ENCODE measurements around the gene SEC14L5.
A peak's percentile ranks its signal among the peaks of the same experiment; 100 is the strongest.

Gene SEC14L5

GRCh38 chr16:5032748-5033167, 74.6 kb downstream of the SEC14L5 start:
- peaks cover 9% of the 10 kb centered on the region for H3K27me3 ChIP-seq
- H3K4me3 ChIP-seq (ENCODE audit: low read depth in 1 of 2, low read length in 1 of 2) = peak overlapping the region; percentile 72 to 79
- no peaks in the 10 kb centered on the region for H3K9me3 ChIP-seq
- peaks cover 6% of the 10 kb centered on the region for H3K36me3 ChIP-seq
- H3K4me1 ChIP-seq (ENCODE audit: control insufficient read depth in 1 of 2, insufficient read depth in 1 of 2, low read depth in 1 of 2, low read length in 1 of 2) = peaks cover 12 to 16% of the 10 kb centered on the region in 2 experiments
- TF ChIP-seq CTCF (IDR thresholded peaks at IDR 0.05) = no peak
- no peak overlapping the region for H3K27ac ChIP-seq

GRCh38 chr16:5033256-5034166, 75.4 kb downstream of the SEC14L5 start, which contains the start of gene NAGPA:
Gene NAGPA, minus strand, starts transcription at chr16:5033935. Its CDS starts 21 bp downstream, at chr16:5033914.
- Histone ChIP-seq H3K9me3 (no peaks in the 10 kb centered on the region), H3K27me3 (peaks cover 9% of the 10 kb centered on the region), H3K4me3 (ENCODE audit: low read depth in 1 of 2, low read length in 1 of 2) (peak within 1 kb of the TSS; percentile 72 to 79), H3K27ac (peak within 1 kb of the TSS; percentile 49), H3K36me3 (peaks cover 5% of the 10 kb centered on the region), H3K4me1 (ENCODE audit: control insufficient read depth in 1 of 2, insufficient read depth in 1 of 2, low read depth in 1 of 2, low read length in 1 of 2) (peaks cover 12 to 16% of the 10 kb centered on the region in 2 experiments)
- TF ChIP-seq CTCF (IDR thresholded peaks at IDR 0.05) = no peak

GRCh38 chr16:5034167-5034523, 76.0 kb downstream of the SEC14L5 start:
- TF ChIP-seq CTCF (IDR thresholded peaks at IDR 0.05) = no peak
- H3K4me3 ChIP-seq (ENCODE audit: low read depth in 1 of 2, low read length in 1 of 2) = peak overlapping the region; percentile 72 to 79
- no peaks in the 10 kb centered on the region for H3K36me3 ChIP-seq
- peaks cover 9% of the 10 kb centered on the region for H3K27me3 ChIP-seq
- no peaks in the 10 kb centered on the region for H3K9me3 ChIP-seq
- H3K27ac ChIP-seq = no peak overlapping the region
- peaks cover 12 to 16% of the 10 kb centered on the region in 2 experiments for H3K4me1 ChIP-seq (ENCODE audit: control insufficient read depth in 1 of 2, insufficient read depth in 1 of 2, low read depth in 1 of 2, low read length in 1 of 2)

- Histone ChIP-seq H3K36me3 (no peaks in the 10 kb centered on the region), H3K27me3 (peaks cover 11% of the 10 kb centered on the region), H3K4me3 (ENCODE audit: low read depth in 1 of 2, low read length in 1 of 2) (no peak overlapping the region), H3K27ac (no peak overlapping the region), H3K9me3 (no peaks in the 10 kb centered on the region), H3K4me1 (ENCODE audit: control insufficient read depth in 1 of 2, insufficient read depth in 1 of 2, low read depth in 1 of 2, low read length in 1 of 2) (peaks cover 12 to 16% of the 10 kb centered on the region in 2 experiments)
- TF ChIP-seq CTCF (IDR thresholded peaks at IDR 0.05) = no peak
Measured at GRCh38 chr16:5035909-5036227, 77.7 kb downstream of the SEC14L5 start.

- Histone ChIP-seq H3K27me3 (peaks cover 17% of the 10 kb centered on the region), H3K4me3 (ENCODE audit: low read depth in 1 of 2, low read length in 1 of 2) (no peak overlapping the region), H3K9me3 (no peaks in the 10 kb centered on the region), H3K36me3 (no peaks in the 10 kb centered on the region), H3K27ac (no peak overlapping the region), H3K4me1 (ENCODE audit: control insufficient read depth in 1 of 2, insufficient read depth in 1 of 2, low read depth in 1 of 2, low read length in 1 of 2) (peaks cover 12 to 16% of the 10 kb centered on the region in 2 experiments)
- TF ChIP-seq CTCF (IDR thresholded peaks at IDR 0.05) = no peak
Measured at GRCh38 chr16:5036228-5037156, 78.4 kb downstream of the SEC14L5 start.

Data from neutrophil (primary cell).